Coronary artery (tissue), 2 donors: ENCODE results near the gene DNAJC17.

Experiments used
- DNase-seq: peaks from one replicate; pipeline ENCODE4 v3.0.0-alpha.2; 2017; ENCODE audit warnings: low spot score
- H3K27ac ChIP-seq, 2 donors: fragments of 200-600 bp; sonication (generic); one replicate each; pipeline ENCODE4 v1.5.1; 2016 to 2019
- H3K4me3 ChIP-seq: fragments of 200-600 bp; sonication (generic); 2 replicates; pipeline ENCODE4 v1.5.1; 2016; ENCODE audit warnings: mild to moderate bottlenecking, moderate library complexity
- CTCF ChIP-seq: fragments of 200-600 bp; sonication (generic); IDR thresholded peaks from one replicate; pipeline ENCODE4 v1.5.1; 2019; ENCODE audit warnings: antibody characterized with exemption

The DNAJC17 gene

GRCh38 chr15:40763801-40764628 lies 43.3 kb downstream of the DNAJC17 start, which contains the start of gene GCHFR:
GCHFR (plus strand) TSS chr15:40764068; CDS start chr15:40764181, 113 bp downstream.
- Histone ChIP-seq H3K4me3 (peak within 1 kb of the TSS; percentile 73), H3K27ac (peak within 1 kb of the TSS; percentile 51 to 85)
- peak; percentile 91 for DNase-seq
- peak; percentile 10 for TF ChIP-seq CTCF

- TF ChIP-seq CTCF, result no peak
- Histone ChIP-seq H3K27ac (peak overlapping the region; percentile 51 to 85), H3K4me3 (peak overlapping the region; percentile 73)
- no peak for DNase-seq
Observed at GRCh38 chr15:40762919-40763800, 44.1 kb downstream of the DNAJC17 start.

- no peak for DNase-seq
- Histone ChIP-seq H3K27ac (no peak overlapping the region), H3K4me3 (no peak overlapping the region)
- TF ChIP-seq CTCF, result no peak
Observed at GRCh38 chr15:40759961-40760360, 47.3 kb downstream of the DNAJC17 start.

- DNase-seq, result no peak
- no peak for TF ChIP-seq CTCF
Observed at GRCh38 chr15:40756938-40757337, 50.3 kb downstream of the DNAJC17 start.

GRCh38 chr15:40755812-40756208 lies 51.5 kb downstream of the DNAJC17 start:
- no peak for DNase-seq
- peak overlapping the region; percentile 74 for H3K4me3 ChIP-seq
- no peak overlapping the region for H3K27ac ChIP-seq
- no peak for TF ChIP-seq CTCF

More at GRCh38 chr15:40756938-40757337, 50.3 kb downstream of the DNAJC17 start:
- no peak overlapping the region for H3K4me3 ChIP-seq
- no peak overlapping the region for H3K27ac ChIP-seq

- H3K4me3 ChIP-seq, result peak within 1 kb of the TSS; percentile 74
- TF ChIP-seq CTCF, result no peak
- peak; percentile 91 for DNase-seq
- H3K27ac ChIP-seq, result peak within 1 kb of the TSS; percentile 63 to 80
Observed at GRCh38 chr15:40754883-40755811, 52.1 kb downstream of the DNAJC17 start, which contains the start of gene RMDN3. RMDN3 (minus strand) TSS chr15:40755254; CDS start chr15:40754783, 471 bp downstream.
